ENCODE measurements around the gene TPRX1.

TPRX1 gene

GRCh38 chr19:47756627-47756929 lies 47.8 kb downstream of the TPRX1 start:
- H3K23ac ChIP-seq (ENCODE audit: low read length in 2 of 2): no peak overlapping the region
- H3K27me3 ChIP-seq (ENCODE audit: control insufficient read depth in 1 of 2, insufficient read depth in 1 of 2, low read length in 2 of 2): no peaks in the 10 kb centered on the region
- H3K4me2 ChIP-seq (ENCODE audit: low read length, poor library complexity, severe bottlenecking): no peak overlapping the region
- H3K4me1 ChIP-seq (ENCODE audit: control insufficient read depth, insufficient read depth, low read depth, low read length): no peaks in the 10 kb centered on the region
- 95% methylated on average over 12 of the region's 12 CpGs for WGBS
- no peaks in the 10 kb centered on the region for H3K9me3 ChIP-seq (ENCODE audit: control insufficient read depth, low read length)
- no peak overlapping the region for H2BK120ac ChIP-seq (ENCODE audit: low read depth, low read length)
- H3K18ac ChIP-seq (ENCODE audit: low read depth in 1 of 2, low read length in 2 of 2): no peak overlapping the region
- no peak for DNase-seq
- no peak overlapping the region for H4K8ac ChIP-seq (ENCODE audit: low read length)
- H2BK5ac ChIP-seq (ENCODE audit: low read depth, low read length, poor library complexity, severe bottlenecking): no peak overlapping the region
- H3K4ac ChIP-seq (ENCODE audit: low read depth in 1 of 2, low read length in 2 of 2): no peak overlapping the region
- peaks cover 77 to 83% of the 10 kb centered on the region in 2 experiments for H3K36me3 ChIP-seq (ENCODE audit: control insufficient read depth in 1 of 2, insufficient read depth in 2 of 2, low read depth in 1 of 2, low read length in 2 of 2)
- H2BK15ac ChIP-seq (ENCODE audit: low read depth, poor library complexity, severe bottlenecking): no peak overlapping the region
- H3K9ac ChIP-seq (ENCODE audit: low read length): no peak overlapping the region
- no peak overlapping the region for H3K14ac ChIP-seq (ENCODE audit: low read length in 2 of 2)
- H3K79me1 ChIP-seq (replicated peaks; ENCODE audit: low read length, poor library complexity, severe bottlenecking): peaks cover 28% of the 10 kb centered on the region
- H3K27ac ChIP-seq (ENCODE audit: low read length, poor library complexity, severe bottlenecking): no peak overlapping the region
- no peak overlapping the region for H2AFZ ChIP-seq (ENCODE audit: low read depth, low read length)
- no peak overlapping the region for H3K4me3 ChIP-seq (ENCODE audit: insufficient read depth in 1 of 2, low read depth in 1 of 2, low read length in 2 of 2)
- no peak overlapping the region for H4K91ac ChIP-seq (ENCODE audit: low read length)
- no peak overlapping the region for H2BK12ac ChIP-seq (ENCODE audit: low read length in 2 of 2)
- H2AK5ac ChIP-seq (ENCODE audit: low read length, severe bottlenecking): no peak overlapping the region

- Histone ChIP-seq H3K79me1 (replicated peaks; ENCODE audit: low read length, poor library complexity, severe bottlenecking) (peaks cover 34% of the 10 kb centered on the region), H2BK120ac (ENCODE audit: low read depth, low read length) (no peak overlapping the region), H3K4me3 (ENCODE audit: insufficient read depth in 1 of 2, low read depth in 1 of 2, low read length in 2 of 2) (no peak overlapping the region), H3K9ac (ENCODE audit: low read length) (no peak overlapping the region), H2AFZ (ENCODE audit: low read depth, low read length) (no peak overlapping the region), H4K8ac (ENCODE audit: low read length) (no peak overlapping the region), H3K4me1 (ENCODE audit: control insufficient read depth, insufficient read depth, low read depth, low read length) (no peaks in the 10 kb centered on the region), H2BK12ac (ENCODE audit: low read length in 2 of 2) (no peak overlapping the region), H3K23ac (ENCODE audit: low read length in 2 of 2) (no peak overlapping the region), H2BK5ac (ENCODE audit: low read depth, low read length, poor library complexity, severe bottlenecking) (no peak overlapping the region), H3K18ac (ENCODE audit: low read depth in 1 of 2, low read length in 2 of 2) (no peak overlapping the region), H3K9me3 (ENCODE audit: control insufficient read depth, low read length) (no peaks in the 10 kb centered on the region), H3K4ac (ENCODE audit: low read depth in 1 of 2, low read length in 2 of 2) (no peak overlapping the region), H3K27me3 (ENCODE audit: control insufficient read depth in 1 of 2, insufficient read depth in 1 of 2, low read length in 2 of 2) (no peaks in the 10 kb centered on the region), H3K27ac (ENCODE audit: low read length, poor library complexity, severe bottlenecking) (no peak overlapping the region), H3K4me2 (ENCODE audit: low read length, poor library complexity, severe bottlenecking) (no peak overlapping the region), H2AK5ac (ENCODE audit: low read length, severe bottlenecking) (no peak overlapping the region), H3K36me3 (ENCODE audit: control insufficient read depth in 1 of 2, insufficient read depth in 2 of 2, low read depth in 1 of 2, low read length in 2 of 2) (peaks cover 83 to 88% of the 10 kb centered on the region in 2 experiments), H2BK15ac (ENCODE audit: low read depth, poor library complexity, severe bottlenecking) (no peak overlapping the region), H3K14ac (ENCODE audit: low read length in 2 of 2) (no peak overlapping the region), H4K91ac (ENCODE audit: low read length) (no peak overlapping the region)
- DNase-seq: no peak
- WGBS: 97% methylated on average over 28 of the region's 28 CpGs
Observed at GRCh38 chr19:47755762-47756626, 48.4 kb downstream of the TPRX1 start.

GRCh38 chr19:47755065-47755761 lies 49.1 kb downstream of the TPRX1 start:
- WGBS: 95% methylated on average over 28 of the region's 36 CpGs
- no peak overlapping the region for H4K8ac ChIP-seq (ENCODE audit: low read length)
- no peak for DNase-seq
- H3K4me2 ChIP-seq (ENCODE audit: low read length, poor library complexity, severe bottlenecking): no peak overlapping the region
- H3K18ac ChIP-seq (ENCODE audit: low read depth in 1 of 2, low read length in 2 of 2): no peak overlapping the region
- no peaks in the 10 kb centered on the region for H3K9me3 ChIP-seq (ENCODE audit: control insufficient read depth, low read length)
- H3K23ac ChIP-seq (ENCODE audit: low read length in 2 of 2): no peak overlapping the region
- no peaks in the 10 kb centered on the region for H3K27me3 ChIP-seq (ENCODE audit: control insufficient read depth in 1 of 2, insufficient read depth in 1 of 2, low read length in 2 of 2)
- H2AK5ac ChIP-seq (ENCODE audit: low read length, severe bottlenecking): no peak overlapping the region
- H4K91ac ChIP-seq (ENCODE audit: low read length): no peak overlapping the region
- H2BK120ac ChIP-seq (ENCODE audit: low read depth, low read length): no peak overlapping the region
- no peak overlapping the region for H2BK15ac ChIP-seq (ENCODE audit: low read depth, poor library complexity, severe bottlenecking)
- no peak overlapping the region for H3K4ac ChIP-seq (ENCODE audit: low read depth in 1 of 2, low read length in 2 of 2)
- H3K4me3 ChIP-seq (ENCODE audit: insufficient read depth in 1 of 2, low read depth in 1 of 2, low read length in 2 of 2): no peak overlapping the region
- H3K9ac ChIP-seq (ENCODE audit: low read length): no peak overlapping the region
- H2BK5ac ChIP-seq (ENCODE audit: low read depth, low read length, poor library complexity, severe bottlenecking): no peak overlapping the region
- H2BK12ac ChIP-seq (ENCODE audit: low read length in 2 of 2): no peak overlapping the region
- H3K36me3 ChIP-seq (ENCODE audit: control insufficient read depth in 1 of 2, insufficient read depth in 2 of 2, low read depth in 1 of 2, low read length in 2 of 2): peaks cover 84 to 88% of the 10 kb centered on the region in 2 experiments
- H3K79me1 ChIP-seq (replicated peaks; ENCODE audit: low read length, poor library complexity, severe bottlenecking): peaks cover 41% of the 10 kb centered on the region
- no peak overlapping the region for H2AFZ ChIP-seq (ENCODE audit: low read depth, low read length)
- no peaks in the 10 kb centered on the region for H3K4me1 ChIP-seq (ENCODE audit: control insufficient read depth, insufficient read depth, low read depth, low read length)
- H3K14ac ChIP-seq (ENCODE audit: low read length in 2 of 2): no peak overlapping the region
- H3K27ac ChIP-seq (ENCODE audit: low read length, poor library complexity, severe bottlenecking): no peak overlapping the region

- no peak overlapping the region for H2AFZ ChIP-seq (ENCODE audit: low read depth, low read length)
- no peaks in the 10 kb centered on the region for H3K9me3 ChIP-seq (ENCODE audit: control insufficient read depth, low read length)
- no peak overlapping the region for H4K91ac ChIP-seq (ENCODE audit: low read length)
- no peak overlapping the region for H3K27ac ChIP-seq (ENCODE audit: low read length, poor library complexity, severe bottlenecking)
- H3K36me3 ChIP-seq (ENCODE audit: control insufficient read depth in 1 of 2, insufficient read depth in 2 of 2, low read depth in 1 of 2, low read length in 2 of 2): peaks cover 91 to 95% of the 10 kb centered on the region in 2 experiments
- no peaks in the 10 kb centered on the region for H3K27me3 ChIP-seq (ENCODE audit: control insufficient read depth in 1 of 2, insufficient read depth in 1 of 2, low read length in 2 of 2)
- no peak overlapping the region for H2BK12ac ChIP-seq (ENCODE audit: low read length in 2 of 2)
- H3K4me2 ChIP-seq (ENCODE audit: low read length, poor library complexity, severe bottlenecking): no peak overlapping the region
- 95% methylated on average over 16 of the region's 37 CpGs for WGBS
- H3K4me3 ChIP-seq (ENCODE audit: insufficient read depth in 1 of 2, low read depth in 1 of 2, low read length in 2 of 2): no peak overlapping the region
- H3K4me1 ChIP-seq (ENCODE audit: control insufficient read depth, insufficient read depth, low read depth, low read length): peaks cover 2% of the 10 kb centered on the region
- no peak overlapping the region for H3K4ac ChIP-seq (ENCODE audit: low read depth in 1 of 2, low read length in 2 of 2)
- no peak overlapping the region for H2BK5ac ChIP-seq (ENCODE audit: low read depth, low read length, poor library complexity, severe bottlenecking)
- H2BK15ac ChIP-seq (ENCODE audit: low read depth, poor library complexity, severe bottlenecking): no peak overlapping the region
- H4K8ac ChIP-seq (ENCODE audit: low read length): no peak overlapping the region
- H2BK120ac ChIP-seq (ENCODE audit: low read depth, low read length): no peak overlapping the region
- no peak overlapping the region for H3K23ac ChIP-seq (ENCODE audit: low read length in 2 of 2)
- no peak overlapping the region for H3K18ac ChIP-seq (ENCODE audit: low read depth in 1 of 2, low read length in 2 of 2)
- H3K14ac ChIP-seq (ENCODE audit: low read length in 2 of 2): no peak overlapping the region
- no peak for DNase-seq
- no peak overlapping the region for H3K9ac ChIP-seq (ENCODE audit: low read length)
- no peak overlapping the region for H2AK5ac ChIP-seq (ENCODE audit: low read length, severe bottlenecking)
- peaks cover 49% of the 10 kb centered on the region for H3K79me1 ChIP-seq (replicated peaks; ENCODE audit: low read length, poor library complexity, severe bottlenecking)
Observed at GRCh38 chr19:47754206-47755064, 49.9 kb downstream of the TPRX1 start.
